ENCODE data around the gene CD99.

DNA sequence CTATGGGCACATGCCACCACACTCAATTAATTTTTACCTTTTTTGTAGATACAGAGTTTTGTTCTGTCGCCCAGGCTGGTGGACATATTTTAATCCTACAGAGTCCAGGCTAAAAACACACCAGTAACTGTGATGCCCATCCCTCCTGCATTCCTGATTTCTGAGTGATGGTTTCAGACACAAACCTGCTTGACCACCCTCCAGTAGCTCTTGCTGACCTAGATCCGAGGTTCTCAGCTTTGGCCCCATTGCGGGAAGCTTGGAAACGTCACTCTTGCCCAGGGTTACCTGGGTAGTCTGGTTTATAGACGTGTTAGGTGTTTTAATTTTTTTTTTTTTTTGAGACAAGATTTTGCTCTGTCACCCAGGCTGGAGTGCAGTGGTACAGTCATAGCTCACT lies 7.5 kb downstream of the CD99 start:
- TF ChIP-seq, protein P1, sequence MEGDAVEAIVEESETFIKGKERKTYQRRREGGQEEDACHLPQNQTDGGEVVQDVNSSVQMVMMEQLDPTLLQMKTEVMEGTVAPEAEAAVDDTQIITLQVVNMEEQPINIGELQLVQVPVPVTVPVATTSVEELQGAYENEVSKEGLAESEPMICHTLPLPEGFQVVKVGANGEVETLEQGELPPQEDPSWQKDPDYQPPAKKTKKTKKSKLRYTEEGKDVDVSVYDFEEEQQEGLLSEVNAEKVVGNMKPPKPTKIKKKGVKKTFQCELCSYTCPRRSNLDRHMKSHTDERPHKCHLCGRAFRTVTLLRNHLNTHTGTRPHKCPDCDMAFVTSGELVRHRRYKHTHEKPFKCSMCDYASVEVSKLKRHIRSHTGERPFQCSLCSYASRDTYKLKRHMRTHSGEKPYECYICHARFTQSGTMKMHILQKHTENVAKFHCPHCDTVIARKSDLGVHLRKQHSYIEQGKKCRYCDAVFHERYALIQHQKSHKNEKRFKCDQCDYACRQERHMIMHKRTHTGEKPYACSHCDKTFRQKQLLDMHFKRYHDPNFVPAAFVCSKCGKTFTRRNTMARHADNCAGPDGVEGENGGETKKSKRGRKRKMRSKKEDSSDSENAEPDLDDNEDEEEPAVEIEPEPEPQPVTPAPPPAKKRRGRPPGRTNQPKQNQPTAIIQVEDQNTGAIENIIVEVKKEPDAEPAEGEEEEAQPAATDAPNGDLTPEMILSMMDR (IDR thresholded peaks at IDR 0.05; ENCODE audit: low read length), result no peak
- no peak for TF ChIP-seq EZH2phosphoT487 (IDR thresholded peaks at IDR 0.05; ENCODE audit: low read length)
- TF ChIP-seq EZH2 (optimal IDR thresholded peaks at IDR 0.05; ENCODE audit: low read depth, low read length), result no peak

All from MM.1S (cell line).